GM21423 (cell line): Measurements from ENCODE around the gene PARD6B.
"Not testable (repeated sequence)": the region's sequence is repeated elsewhere in the genome, so short reads cannot be mapped to it uniquely, and the experiment has no call there.

Experiments
- ATAC-seq: cut with Tn5 transposase; IDR thresholded peaks from one replicate; pipeline ENCODE4 v1.9.1; 2021; ENCODE audit warnings: mild to moderate bottlenecking, moderate library complexity; ENCODE audit not compliant: unreplicated experiment

PARD6B gene

DNA sequence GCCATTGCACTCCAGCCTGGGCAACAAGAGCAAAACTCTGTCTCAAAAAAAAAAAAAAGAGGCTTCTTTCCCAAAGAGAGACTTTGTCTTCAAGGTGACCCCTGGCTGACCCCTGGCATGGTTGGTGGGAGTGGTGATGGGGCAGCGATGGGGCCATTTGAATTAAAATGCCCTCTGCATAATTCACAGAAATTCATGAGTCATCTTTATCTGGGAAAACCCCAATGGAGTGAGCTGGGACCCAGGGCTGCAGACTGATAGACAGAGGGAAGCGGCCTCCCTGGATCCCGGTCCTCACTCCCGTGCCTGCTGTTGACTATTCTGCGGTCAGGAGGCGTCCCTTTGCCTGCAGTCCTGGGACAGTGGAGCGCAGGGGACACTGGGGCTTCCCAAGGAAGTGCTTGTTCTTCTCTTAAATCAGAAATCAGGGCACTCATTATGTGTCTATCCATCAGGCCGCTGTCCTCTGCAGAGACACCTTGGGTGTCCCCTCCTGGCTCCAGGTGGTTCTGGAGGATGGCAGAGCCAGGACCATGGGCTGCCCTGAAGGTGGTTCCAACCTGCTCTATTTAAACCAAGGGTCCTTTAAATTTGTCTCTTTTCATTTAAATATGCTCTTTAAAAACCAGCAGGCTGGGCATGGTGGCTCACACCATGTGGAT lies 40.2 kb downstream of the PARD6B start:
- not testable (repeated sequence) for ATAC-seq

DNA sequence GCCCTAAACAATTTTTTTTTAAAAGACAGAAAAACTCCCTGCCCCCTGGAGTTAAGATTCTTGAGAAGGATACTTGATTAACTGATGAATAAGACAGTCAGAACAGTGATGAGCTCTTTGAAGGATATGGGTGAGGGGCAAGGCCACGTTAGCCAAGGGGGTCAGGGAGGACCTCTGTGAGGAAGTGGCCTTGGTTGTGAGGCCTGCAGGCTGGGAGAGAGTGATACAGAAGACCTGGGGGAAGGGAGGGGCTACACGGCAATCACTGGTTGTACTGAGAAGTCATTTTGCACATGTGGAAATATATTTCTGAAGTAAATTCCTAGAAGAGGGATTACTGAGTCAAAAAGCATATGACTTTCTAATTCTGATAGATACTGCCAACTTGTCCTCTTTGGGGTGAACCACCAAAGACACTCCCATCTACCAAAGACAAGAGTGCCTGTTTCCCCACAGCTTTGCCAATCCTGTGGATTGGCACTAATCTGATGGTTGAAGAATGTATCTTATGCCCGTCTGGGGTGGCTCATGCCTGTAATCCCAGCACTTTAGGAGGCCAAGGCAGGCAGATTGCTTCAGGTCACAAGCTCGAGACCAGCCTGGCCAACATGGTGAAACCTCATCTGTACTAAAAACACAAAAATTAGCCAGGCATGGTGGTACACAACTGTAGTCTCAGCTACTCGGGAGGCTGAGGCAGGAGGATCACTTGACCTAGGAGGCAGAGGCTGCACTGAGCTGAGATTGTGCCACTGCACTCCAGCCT lies 41.2 kb downstream of the PARD6B start:
- ATAC-seq, result no peak

DNA sequence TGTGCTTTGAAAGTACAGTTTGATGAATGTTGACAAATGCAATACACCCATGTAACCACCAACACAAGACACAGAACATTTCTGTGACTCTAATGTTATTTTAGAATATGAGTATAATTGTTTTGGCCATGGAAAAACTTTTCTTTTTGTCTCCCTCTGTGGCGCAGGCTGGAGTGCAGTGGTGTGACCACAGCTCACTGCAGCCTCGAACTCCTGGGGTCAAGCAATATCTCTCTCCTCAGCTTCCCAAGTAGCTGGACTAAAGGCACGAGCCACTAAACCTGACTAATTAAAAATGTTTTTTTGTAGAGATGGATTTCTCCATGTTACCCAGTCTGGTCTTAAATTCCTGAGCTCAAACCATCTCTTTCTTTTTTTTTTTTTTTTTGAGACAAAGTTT lies 43.1 kb downstream of the PARD6B start:
- no peak for ATAC-seq

DNA sequence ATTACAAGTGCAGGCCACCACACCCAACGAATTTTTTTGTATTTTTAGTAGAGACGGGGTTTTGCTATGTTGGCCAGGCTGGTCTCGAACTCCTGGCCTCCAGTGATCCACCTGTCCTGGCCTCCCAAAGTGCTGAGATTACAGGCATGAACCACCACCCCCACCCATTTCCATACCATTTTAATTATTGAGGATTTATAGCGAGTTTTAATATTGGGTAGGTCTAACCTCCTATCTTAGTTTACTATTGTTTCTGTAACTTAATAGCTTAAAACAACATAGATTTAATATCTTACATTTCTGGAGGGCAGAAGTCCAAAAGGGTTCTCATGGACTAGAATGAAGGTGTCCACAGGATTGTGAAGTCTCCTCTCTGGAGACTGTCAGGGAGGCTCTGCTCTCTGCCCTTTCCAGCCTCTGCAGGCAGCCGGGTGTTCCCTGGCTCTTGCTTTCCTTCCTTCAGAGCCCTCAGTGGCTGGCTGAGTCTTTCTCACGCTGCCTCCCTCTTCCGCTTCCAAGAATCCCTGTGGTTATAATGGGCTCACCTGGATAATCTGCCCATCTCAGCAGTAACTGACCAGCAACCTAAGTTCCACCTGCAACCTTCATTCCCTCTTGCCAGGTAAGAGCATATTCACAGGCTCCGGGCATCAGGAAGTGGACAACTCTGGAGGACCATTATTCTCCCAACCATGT lies 44.9 kb downstream of the PARD6B start:
- ATAC-seq, result no peak

DNA sequence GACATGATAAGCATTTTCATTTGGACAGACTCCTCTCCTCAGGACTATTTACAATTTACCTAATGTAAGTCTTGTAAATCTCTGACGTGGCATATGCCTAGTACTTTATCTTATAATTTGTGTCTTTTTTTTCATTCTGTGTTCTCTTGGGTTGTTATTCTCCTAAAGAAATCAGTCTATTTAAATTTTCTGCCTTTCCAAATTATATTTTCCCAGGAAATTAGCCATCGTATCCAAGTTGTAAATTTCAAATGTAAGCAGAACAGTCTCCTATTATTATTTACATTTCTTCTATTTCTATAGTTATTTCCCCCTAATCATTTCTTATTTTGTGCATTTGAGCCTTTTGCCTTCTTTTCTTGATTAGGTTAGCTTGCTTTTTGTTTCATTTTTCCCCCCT lies 46.0 kb downstream of the PARD6B start:
- ATAC-seq, result no peak

DNA sequence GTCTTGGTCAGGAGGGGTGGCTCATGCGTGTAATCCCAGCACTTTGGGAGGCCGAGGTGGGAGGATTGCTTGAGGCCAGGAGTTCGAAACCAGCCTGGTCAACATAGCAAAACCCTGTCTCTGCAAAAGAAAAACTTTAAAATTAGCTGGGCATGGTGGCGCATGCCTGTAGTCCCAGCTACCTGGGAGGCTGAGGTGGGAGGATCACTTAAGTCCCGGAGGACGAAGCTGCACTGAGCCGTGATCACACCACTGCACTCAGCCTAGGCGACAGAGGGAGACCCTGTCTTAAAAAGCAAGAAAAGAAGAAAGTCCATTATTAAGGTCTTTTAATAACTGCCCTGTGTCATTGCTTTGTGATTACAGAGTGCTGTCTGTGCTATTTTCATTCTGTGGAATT lies 47.6 kb downstream of the PARD6B start:
- not testable (repeated sequence) for ATAC-seq

DNA sequence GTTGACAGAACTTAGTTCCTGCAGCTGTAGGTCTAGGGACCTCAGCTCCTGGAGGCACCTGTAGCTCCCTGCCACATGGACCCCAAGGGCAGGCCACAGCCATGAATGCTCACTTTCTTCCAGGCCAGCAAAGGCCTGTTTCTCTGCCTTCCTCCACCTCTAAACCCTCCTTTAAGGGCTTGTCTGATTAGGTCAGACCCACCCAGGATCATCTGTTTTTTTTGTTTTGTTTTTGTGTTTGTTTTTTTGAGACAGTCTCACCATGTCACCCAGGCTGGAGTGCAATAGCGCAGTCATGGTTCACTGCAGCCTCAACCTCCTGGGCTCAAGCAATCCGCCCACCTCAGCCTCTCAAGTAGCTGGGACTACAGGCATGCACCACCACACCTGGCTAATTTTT lies 52.0 kb downstream of the PARD6B start:
- ATAC-seq, result no peak

DNA sequence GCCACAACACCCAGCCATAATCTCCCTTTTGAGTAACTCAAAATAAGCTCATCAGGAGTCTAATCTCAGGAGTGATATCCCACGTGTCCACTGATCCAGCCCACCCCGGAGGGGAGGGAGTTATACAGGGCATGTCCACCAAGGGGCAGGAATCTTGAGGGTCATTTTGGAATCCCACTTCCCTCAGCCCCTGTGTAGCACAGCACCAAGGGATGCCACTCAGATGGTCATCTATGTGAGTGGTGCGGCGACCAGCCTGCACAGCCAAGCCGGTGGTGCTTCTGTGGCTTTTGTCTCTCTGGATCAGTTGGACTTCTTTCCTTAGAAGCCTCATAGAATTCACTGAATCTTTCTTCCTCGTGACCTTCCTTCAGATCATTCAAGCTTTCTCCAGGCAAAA lies 52.5 kb downstream of the PARD6B start:
- ATAC-seq, result no peak

DNA sequence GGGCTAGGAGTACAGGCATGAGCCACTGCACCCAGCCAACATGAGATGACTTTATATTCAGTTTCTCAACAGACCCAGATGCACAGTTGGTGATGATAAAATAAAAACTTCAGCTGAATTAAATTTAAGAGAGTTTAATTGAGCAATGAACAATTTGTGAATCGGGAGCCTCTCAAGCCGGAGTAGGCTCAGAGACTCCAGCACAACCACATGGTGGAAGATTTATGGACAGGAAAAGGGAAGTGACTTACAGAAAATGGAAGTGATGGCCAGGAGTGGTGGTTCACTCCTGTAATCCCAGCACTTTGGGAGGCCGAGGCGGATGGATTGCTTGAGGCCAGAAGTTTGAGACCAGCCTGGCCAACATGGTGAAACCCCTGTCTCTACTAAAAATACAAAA lies 53.1 kb downstream of the PARD6B start:
- no peak for ATAC-seq

DNA sequence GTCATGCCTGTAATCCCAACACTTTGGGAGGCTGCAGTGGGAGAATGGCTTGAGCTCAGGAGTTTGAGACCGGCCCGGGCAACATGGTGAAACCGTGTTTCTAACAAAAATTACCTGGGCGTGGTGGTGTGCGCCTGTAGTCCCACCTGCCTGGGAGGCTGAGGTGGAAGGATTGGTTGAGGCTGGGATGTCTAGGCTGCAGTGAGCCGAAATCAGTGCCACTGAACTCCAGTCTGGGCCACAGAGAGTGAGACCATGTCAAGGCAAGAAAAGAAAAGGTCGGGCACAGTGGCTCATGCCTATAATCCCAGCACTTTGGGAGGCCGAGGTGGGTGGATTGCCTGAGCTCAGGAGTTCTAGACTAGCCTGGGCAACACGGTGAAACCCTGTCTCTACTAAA lies 55.3 kb downstream of the PARD6B start:
- ATAC-seq, result no peak

DNA sequence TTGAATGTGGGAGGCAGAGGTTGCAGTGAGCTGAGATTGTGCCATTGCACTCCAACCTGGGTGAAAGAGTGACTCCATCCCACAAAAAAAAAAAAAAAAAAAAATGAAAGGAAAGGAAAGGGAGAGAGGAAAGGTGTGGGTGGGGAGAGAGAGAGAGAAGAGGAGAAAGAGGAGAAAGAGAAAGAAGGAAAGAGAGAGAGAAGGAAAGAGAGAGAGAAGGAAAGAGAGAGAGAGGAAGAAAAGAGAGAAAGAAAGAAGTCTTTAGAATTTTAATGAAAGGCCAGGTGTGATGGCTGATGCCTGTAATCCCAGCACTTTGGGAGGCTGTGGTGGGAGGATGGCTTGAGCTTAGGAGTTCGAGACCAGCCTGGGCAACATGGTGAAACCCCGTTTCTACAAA lies 55.8 kb downstream of the PARD6B start:
- ATAC-seq, result no peak

DNA sequence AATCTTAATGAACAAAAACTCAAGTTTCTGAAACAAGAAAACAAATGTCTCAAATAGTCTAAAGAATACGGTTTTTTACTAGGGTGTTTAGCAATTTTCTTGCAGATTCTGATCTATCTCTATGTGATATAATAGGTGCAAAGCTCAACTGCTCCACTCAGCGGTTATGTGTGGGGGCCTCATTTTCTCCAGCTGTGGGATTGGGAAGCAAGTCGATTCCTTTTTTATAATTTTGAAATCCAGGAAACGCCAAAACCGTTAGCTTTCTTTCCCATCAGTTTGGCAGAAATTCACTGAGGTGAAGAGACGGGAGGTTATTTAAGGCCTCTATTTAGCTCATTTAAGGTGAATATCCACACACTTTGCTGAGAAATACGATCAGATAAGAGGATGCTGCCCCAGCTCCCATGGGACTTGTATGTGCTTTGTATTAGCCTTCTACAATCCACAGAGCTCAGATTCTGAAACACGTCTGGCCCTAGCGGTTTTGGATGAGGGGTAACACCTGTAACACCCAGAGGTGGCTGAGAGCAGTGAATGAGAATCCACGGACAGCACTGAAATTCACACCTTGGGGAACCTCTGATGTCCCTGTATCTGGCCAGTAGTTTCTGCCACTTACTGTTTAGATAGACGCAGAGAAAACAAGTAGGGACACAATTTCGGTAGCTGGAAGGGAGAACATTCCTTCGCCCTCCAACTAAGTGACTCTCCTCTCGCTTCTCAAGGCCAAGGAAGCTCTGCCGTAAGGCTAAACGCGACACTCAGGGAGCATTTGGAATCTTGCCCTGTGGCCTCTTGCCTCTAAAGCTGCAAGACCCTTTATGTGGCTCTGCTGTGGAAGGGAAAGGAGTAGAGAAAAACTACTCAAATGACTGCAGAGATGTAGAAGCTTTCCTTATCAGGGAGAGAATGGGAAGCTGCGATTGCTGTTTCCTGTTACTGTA lies 56.9 kb downstream of the PARD6B start:
- no peak for ATAC-seq

DNA sequence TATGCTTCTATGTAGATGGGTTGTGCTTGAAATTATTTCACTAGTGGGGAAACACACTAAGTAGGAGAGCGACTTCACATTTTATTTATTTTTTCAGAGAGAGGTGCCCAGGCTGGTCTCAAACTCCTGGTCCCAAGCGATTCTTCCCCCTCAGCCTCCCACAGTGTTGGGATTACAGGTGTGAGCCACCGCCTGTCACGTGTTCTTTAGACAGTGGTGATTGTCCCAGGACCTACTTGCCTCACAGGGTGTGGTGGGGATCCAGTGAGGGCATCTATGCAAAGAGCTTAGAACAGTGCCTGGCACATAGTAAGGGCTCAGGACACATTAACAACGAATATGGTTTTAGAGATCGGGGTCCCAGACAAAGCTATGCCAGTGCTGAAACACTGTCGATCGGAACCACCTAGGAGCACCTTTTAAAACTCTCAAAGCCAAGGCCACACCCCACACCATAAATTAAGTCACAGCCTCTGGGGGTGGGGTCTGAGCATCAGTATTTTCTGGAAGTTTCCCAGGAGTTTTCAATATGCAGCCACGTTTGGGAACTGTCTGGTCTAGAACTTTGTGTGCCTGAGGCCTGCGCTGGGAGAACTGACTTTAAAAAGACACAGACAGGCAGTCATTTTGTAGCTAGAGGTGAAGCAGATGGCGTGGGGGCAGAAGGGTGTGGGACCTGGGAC lies 58.7 kb downstream of the PARD6B start:
- no peak for ATAC-seq

DNA sequence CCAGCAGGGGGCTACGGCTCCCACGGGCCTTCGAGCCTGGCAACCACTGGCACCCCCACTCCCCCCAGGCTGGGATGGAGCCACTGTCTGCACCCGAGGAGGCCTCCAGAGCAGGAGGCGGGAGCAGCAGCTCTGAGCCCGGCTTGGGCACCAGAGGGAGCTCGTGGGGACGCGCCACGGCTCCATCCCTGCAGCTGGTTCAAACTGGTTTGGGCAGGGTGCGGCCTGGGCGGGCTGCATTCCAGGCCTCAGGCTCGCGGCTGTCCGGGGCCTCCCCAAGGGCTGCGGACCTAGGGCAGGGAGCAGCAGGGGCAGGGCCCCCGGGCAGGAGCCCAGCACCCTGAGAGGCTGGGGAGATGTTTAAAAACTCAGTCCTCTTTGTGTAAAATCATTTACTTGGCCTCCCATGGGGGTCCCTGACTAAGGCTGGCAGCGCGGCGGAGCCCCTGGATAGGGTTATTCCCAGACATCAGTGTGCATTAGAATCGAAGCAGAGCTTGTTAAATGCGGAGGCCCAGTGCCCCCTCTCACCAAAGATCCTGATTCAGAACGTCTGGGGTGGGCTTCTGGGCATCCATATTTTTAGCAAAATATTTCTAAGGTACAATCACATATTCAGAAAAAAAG lies 59.4 kb downstream of the PARD6B start:
- peak; percentile 59 for ATAC-seq

DNA sequence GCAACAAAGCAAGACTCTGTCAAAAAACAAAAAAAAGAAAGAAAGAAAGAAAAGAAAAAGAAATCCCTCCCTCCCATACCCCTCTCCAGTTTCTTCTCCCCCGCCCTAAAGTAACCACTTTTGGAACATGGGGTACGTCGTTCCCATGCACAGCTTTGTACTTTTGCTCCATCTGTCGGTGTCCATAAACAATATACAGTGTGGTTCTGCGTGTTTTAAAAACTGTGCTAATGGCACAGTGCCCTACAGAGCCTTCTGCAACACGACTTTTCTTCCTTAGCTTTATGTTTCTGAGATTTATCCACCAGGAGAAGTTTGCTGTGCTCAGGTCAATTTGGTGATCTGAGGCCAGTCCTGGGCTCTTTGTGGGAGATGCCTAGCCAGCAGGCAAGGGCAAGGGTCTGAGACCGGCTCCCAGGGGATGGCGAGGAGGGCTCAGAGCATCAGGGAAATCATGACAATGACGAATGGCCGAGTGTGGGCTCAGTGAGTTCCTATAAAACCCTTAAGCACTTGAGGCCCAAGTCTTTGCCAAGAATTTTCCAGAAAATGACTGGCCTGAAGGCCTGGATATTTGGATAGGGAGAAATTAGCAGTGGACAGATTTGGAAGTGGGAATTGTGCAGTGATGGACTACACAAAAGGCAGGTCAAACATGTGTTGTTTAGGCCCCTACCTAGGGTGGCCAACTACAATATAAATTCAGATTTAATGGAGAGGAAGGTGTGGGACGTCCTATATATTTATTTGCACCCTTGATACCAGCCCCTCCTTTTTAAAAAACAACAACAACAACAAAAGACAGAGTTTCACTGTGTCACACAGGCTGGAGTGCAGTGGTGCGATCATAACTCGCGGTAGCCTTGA lies 61.6 kb downstream of the PARD6B start:
- no peak for ATAC-seq

DNA sequence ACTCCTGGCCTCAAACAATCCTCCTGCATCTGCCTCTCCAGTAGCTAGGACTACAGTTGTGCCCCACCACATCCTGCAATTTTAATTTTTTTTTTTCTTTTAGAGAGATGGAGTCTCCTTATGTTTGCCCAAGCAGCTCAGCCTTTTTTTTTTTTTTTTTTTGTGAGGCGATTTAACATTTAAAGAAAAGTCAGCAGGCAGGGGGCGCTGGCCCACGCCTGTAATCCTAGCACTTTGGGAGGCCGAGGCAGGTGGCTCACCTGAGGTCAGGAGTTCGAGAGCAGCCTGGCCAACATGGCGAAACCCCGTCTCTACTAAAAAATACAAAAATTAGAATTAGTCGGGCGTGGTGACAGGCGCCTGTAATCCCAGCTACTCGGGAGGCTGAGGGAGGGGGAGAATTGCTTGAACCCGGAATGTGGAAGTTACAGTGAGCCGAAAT lies 62.2 kb downstream of the PARD6B start:
- not testable (repeated sequence) for ATAC-seq

DNA sequence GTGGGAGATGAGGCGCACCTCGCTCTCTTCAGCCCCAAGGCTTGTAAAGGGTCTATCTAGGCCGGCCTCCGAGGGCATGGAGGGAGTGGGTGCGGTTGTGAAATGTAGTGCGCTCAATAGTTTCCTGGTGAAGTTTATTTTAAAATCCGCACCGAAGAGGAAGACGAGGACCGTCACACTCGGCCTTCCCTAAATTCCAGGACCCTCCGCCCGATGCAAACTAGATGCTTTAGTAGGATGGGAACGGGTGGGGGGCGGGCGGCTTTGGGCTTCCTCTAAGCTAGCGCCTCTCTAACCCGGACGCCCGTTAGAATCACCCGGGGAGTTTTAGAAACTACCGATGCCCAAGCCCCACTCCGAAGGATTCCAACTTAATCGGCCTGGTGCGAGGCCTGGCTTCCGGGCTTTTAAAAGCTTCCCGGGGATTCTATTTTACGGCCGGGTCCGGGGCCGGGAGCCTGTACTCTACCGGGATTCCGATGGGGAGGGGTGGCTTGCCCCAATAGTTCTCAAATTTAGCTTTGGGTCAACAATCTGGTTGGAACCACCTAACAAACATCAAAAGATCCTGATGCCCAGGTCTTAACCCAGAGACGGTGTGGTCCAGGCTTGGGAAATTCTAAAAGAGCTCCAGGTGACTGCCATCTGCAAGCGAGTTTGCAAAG lies 62.9 kb downstream of the PARD6B start:
- no peak for ATAC-seq
